HepG2 (cell line): ENCODE results near the gene CRYM. TPM values are rescaled to one million over a fixed set of nuclear protein-coding genes. Genes with fewer than 3 reads are reported as not detected.

Experiments used
- AKNA ChIP-seq: sonication (generic); formaldehyde crosslinking; IDR thresholded peaks from 2 replicates; pipeline ENCODE4 v1.4.0; 2020; ENCODE audit warnings: missing genetic modification reagents, borderline replicate concordance
- ARID3A ChIP-seq: IDR thresholded peaks from 2 replicates; pipeline ENCODE4 v1.6.1; 2012; ENCODE audit warnings: low read depth, low read length, improper control_type of control experiment
- FOSL1 ChIP-seq: sonication (generic); formaldehyde crosslinking; IDR thresholded peaks from 2 replicates; pipeline ENCODE4 v1.9.0; 2021; ENCODE audit warnings: missing genetic modification reagents, borderline replicate concordance
- U2AF1 ChIP-seq: fragments of 200-400 bp; formaldehyde crosslinking; optimal IDR thresholded peaks from 2 replicates; pipeline ENCODE3; 2017; ENCODE audit warnings: mild to moderate bottlenecking, low read depth, low read length
- YEATS2 ChIP-seq: sonication (generic); formaldehyde crosslinking; IDR thresholded peaks from 2 replicates; pipeline ENCODE4 v1.4.0; 2020; ENCODE audit warnings: missing genetic modification reagents, borderline replicate concordance
- ZBTB38 ChIP-seq: sonication (generic); formaldehyde crosslinking; IDR thresholded peaks from 2 replicates; pipeline ENCODE4 v1.5.1; 2020; ENCODE audit warnings: mild to moderate bottlenecking, missing genetic modification reagents
- ZBTB49 ChIP-seq: sonication (generic); formaldehyde crosslinking; IDR thresholded peaks from 2 replicates; pipeline ENCODE4 v1.4.0; 2020; ENCODE audit warnings: missing genetic modification reagents, borderline replicate concordance
- ZBTB7A ChIP-seq: sonication (generic); formaldehyde crosslinking; IDR thresholded peaks from 2 replicates; pipeline ENCODE4 v1.8.0; 2022; ENCODE audit warnings: mild to moderate bottlenecking, missing genetic modification reagents
- ZNF256 ChIP-seq: sonication (generic); formaldehyde crosslinking; conservative IDR thresholded peaks from 2 replicates; pipeline ENCODE4 v1.4.0; 2020; ENCODE audit warnings: missing genetic modification reagents
- ZNF331 ChIP-seq: sonication (generic); formaldehyde crosslinking; IDR thresholded peaks from 2 replicates; pipeline ENCODE4 v1.4.0; 2020; ENCODE audit warnings: missing genetic modification reagents
- ZNF337 ChIP-seq: sonication (generic); formaldehyde crosslinking; IDR thresholded peaks from 2 replicates; pipeline ENCODE4 v1.5.1; 2020; ENCODE audit warnings: missing genetic modification reagents, low read depth, mild to moderate bottlenecking, borderline replicate concordance
- ZNF563 ChIP-seq: sonication (generic); formaldehyde crosslinking; IDR thresholded peaks from 2 replicates; pipeline ENCODE4 v1.8.0; 2022; ENCODE audit warnings: mild to moderate bottlenecking, moderate library complexity, missing genetic modification reagents
- ZNF570 ChIP-seq: sonication (generic); formaldehyde crosslinking; IDR thresholded peaks from 2 replicates; pipeline ENCODE4 v1.4.0; 2020; ENCODE audit warnings: mild to moderate bottlenecking, missing genetic modification reagents, borderline replicate concordance
- ZNF747 ChIP-seq: sonication (generic); formaldehyde crosslinking; IDR thresholded peaks from 2 replicates; pipeline ENCODE4 v1.8.1; 2023; ENCODE audit warnings: missing genetic modification reagents, mild to moderate bottlenecking, borderline replicate concordance
- ZNF770 ChIP-seq: sonication (generic); formaldehyde crosslinking; IDR thresholded peaks from 2 replicates; pipeline ENCODE4 v1.5.0; 2020; ENCODE audit warnings: mild to moderate bottlenecking, missing genetic modification reagents
- ZSCAN30 ChIP-seq: sonication (generic); formaldehyde crosslinking; IDR thresholded peaks from 2 replicates; pipeline ENCODE4 v1.5.0; 2020; ENCODE audit warnings: mild to moderate bottlenecking, missing genetic modification reagents
- polyA plus RNA-seq, 8 experiments: library from polyadenylated mRNA; depleted of rRNA in 3 of 8; stranded (reverse) in 7 of 8; unstranded in 1 of 8; fragments of >200 nt; fragmentation: Illumina TruSeq in 4 of 8; extraction: Trizol in 4 of 8; gene quantifications; 2 replicates each; pipeline versions ENCODE4 v1.2.1 to v1.2.3, GENCODE V29; 2011 to 2016; ENCODE audit warnings: low read depth in 4 of 8, missing spikeins in 1 of 8, mixed read lengths in 1 of 8; ENCODE audit not compliant: insufficient read depth in 1 of 8
- total RNA-seq, 5 experiments: library from RNA; depleted of rRNA; stranded (reverse); fragments of >200 nt; fragmentation: Illumina TruSeq; extraction: Trizol; gene quantifications; 2 replicates each; pipeline ENCODE4 v1.2.3, GENCODE V29; 2016; ENCODE audit warnings: low read depth in 1 of 5

The CRYM gene
- total and polyA plus RNA-seq, 2 of the 13 experiments (the other 11 are each of a cell fraction or from before 2014, with no cell fraction given): 1.9 to 2.2 TPM

- TF ChIP-seq ARID3A: no peak
- TF ChIP-seq ZBTB7A (CRISPR knock-in tag): 0 out of 2 replicates have a peak, but pooled peaks have one; percentile 64
- TF ChIP-seq ZNF337 (CRISPR knock-in tag): peak; percentile 9; the same call in 1 of the 2 replicates
- TF ChIP-seq ZBTB49 (CRISPR knock-in tag): 0 out of 2 replicates have a peak, but pooled peaks have one; percentile 42
- no peak for TF ChIP-seq ZNF570 (CRISPR knock-in tag)
- no peak for TF ChIP-seq ZNF256 (CRISPR knock-in tag)
- TF ChIP-seq ZBTB38 (CRISPR knock-in tag): peak; percentile 65
- no peak for TF ChIP-seq ZNF563 (CRISPR knock-in tag)
- TF ChIP-seq AKNA: no peak
- TF ChIP-seq FOSL1 (CRISPR knock-in tag): no peak
- no peak for TF ChIP-seq YEATS2 (CRISPR knock-in tag)
- TF ChIP-seq ZSCAN30 (CRISPR knock-in tag): no peak
- TF ChIP-seq ZNF747 (CRISPR knock-in tag): no peak
- no peak; the same call in 1 of the 2 replicates for TF ChIP-seq ZNF770 (CRISPR knock-in tag)
- 0 out of 2 replicates have a peak, but pooled peaks have one; percentile 27 for TF ChIP-seq ZNF331 (CRISPR knock-in tag)
- TF ChIP-seq U2AF1: no peak
Observed at GRCh38 chr16:21263640-21264570, 14.2 kb downstream of the CRYM start (continued).
